Measurements from ENCODE around the gene SLC35D2. TPM values are rescaled to one million over a fixed set of nuclear protein-coding genes. Genes with fewer than 3 reads are reported as not detected.
A peak's percentile ranks its signal among the peaks of the same experiment; 100 is the strongest.

The SLC35D2 gene
- total RNA-seq (28.2 and 34.7 TPM in 2 replicates), polyA plus RNA-seq (26.2 and 27.2 TPM in 2 replicates), polyA minus RNA-seq (ENCODE audit: low replicate concordance) (2.2 and 5.1 TPM in 2 replicates)
- 23.9 and 25.0 TPM in 2 replicates for polyA plus RNA-seq (2012)

GRCh38 chr9:96383165-96383942, at the start of gene SLC35D2:
TSS of gene SLC35D2 (minus strand) at chr9:96383711. CDS start at chr9:96383634, 77 bp downstream.
- peak; percentile 54 to 60 for DNase-seq (ENCODE audit: low read depth in 2 of 2)
- no peak for TF ChIP-seq CTCF (conservative IDR thresholded peaks at IDR 0.05 in 1 of 2, IDR thresholded peaks at IDR 0.05 in 1 of 2; ENCODE audit: low read depth in 1 of 2, low read length in 2 of 2)
- no peak for TF ChIP-seq EZH2 (IDR thresholded peaks at IDR 0.05; ENCODE audit: low read length, missing control alignments)

GRCh38 chr9:96430377-96430776, 46.9 kb upstream of the SLC35D2 start:
- TF ChIP-seq EZH2 (IDR thresholded peaks at IDR 0.05; ENCODE audit: low read length, missing control alignments): no peak
- no peak for TF ChIP-seq CTCF (conservative IDR thresholded peaks at IDR 0.05 in 1 of 2, IDR thresholded peaks at IDR 0.05 in 1 of 2; ENCODE audit: low read depth in 1 of 2, low read length in 2 of 2)
- no peak for DNase-seq (ENCODE audit: low read depth in 2 of 2)
- no peak overlapping the region for H3K27ac ChIP-seq (ENCODE audit: insufficient read depth, low read length)
- H2AFZ ChIP-seq (ENCODE audit: low read length): no peak overlapping the region
- no peak overlapping the region for H3K4me2 ChIP-seq (ENCODE audit: extremely low read depth, insufficient read depth, low read length)
- no peaks in the 10 kb centered on the region for H3K4me1 ChIP-seq (ENCODE audit: control insufficient read depth, extremely low read depth, insufficient read depth, low read length)
- H3K9me3 ChIP-seq (ENCODE audit: control insufficient read depth, insufficient read depth, low read depth, low read length): no peaks in the 10 kb centered on the region
- H3K9ac ChIP-seq (ENCODE audit: insufficient read depth, low read length): no peak overlapping the region
- no peaks in the 10 kb centered on the region for H4K20me1 ChIP-seq (ENCODE audit: control insufficient read depth, extremely low read depth, insufficient read depth, low read length)
- H3K27me3 ChIP-seq (ENCODE audit: control insufficient read depth, insufficient read depth, low read length): no peaks in the 10 kb centered on the region
- no peak overlapping the region for H3K4me3 ChIP-seq (replicated peaks in 1 of 4; ENCODE audit: control extremely low read depth in 1 of 4, insufficient read depth in 1 of 4, low read depth in 3 of 4, low read length in 4 of 4)
- H3K79me2 ChIP-seq (ENCODE audit: control insufficient read depth, insufficient read depth, low read length): no peaks in the 10 kb centered on the region
- no peaks in the 10 kb centered on the region for H3K36me3 ChIP-seq (ENCODE audit: control insufficient read depth, insufficient read depth, low read length)

More at GRCh38 chr9:96383165-96383942, at the start of gene SLC35D2:
- Histone ChIP-seq H3K36me3 (ENCODE audit: control insufficient read depth, insufficient read depth, low read length) (no peaks in the 10 kb centered on the region), H2AFZ (ENCODE audit: low read length) (peak within 1 kb of the TSS; percentile 79), H3K4me1 (ENCODE audit: control insufficient read depth, extremely low read depth, insufficient read depth, low read length) (no peaks in the 10 kb centered on the region), H3K27ac (ENCODE audit: insufficient read depth, low read length) (peak within 1 kb of the TSS; percentile 56), H3K4me2 (ENCODE audit: extremely low read depth, insufficient read depth, low read length) (peak within 1 kb of the TSS; percentile 91), H3K9me3 (ENCODE audit: control insufficient read depth, insufficient read depth, low read depth, low read length) (no peaks in the 10 kb centered on the region), H3K27me3 (ENCODE audit: control insufficient read depth, insufficient read depth, low read length) (no peaks in the 10 kb centered on the region), H3K4me3 (replicated peaks in 1 of 4; ENCODE audit: control extremely low read depth in 1 of 4, insufficient read depth in 1 of 4, low read depth in 3 of 4, low read length in 4 of 4) (peak within 1 kb of the TSS; percentile 64 to 83 (median 74)), H3K79me2 (ENCODE audit: control insufficient read depth, insufficient read depth, low read length) (peaks cover 6% of the 10 kb centered on the region), H4K20me1 (ENCODE audit: control insufficient read depth, extremely low read depth, insufficient read depth, low read length) (no peaks in the 10 kb centered on the region), H3K9ac (ENCODE audit: insufficient read depth, low read length) (peak within 1 kb of the TSS; percentile 52)

GRCh38 chr9:96429732-96430131, 46.2 kb upstream of the SLC35D2 start:
- H3K4me1 ChIP-seq (ENCODE audit: control insufficient read depth, extremely low read depth, insufficient read depth, low read length): no peaks in the 10 kb centered on the region
- no peak overlapping the region for H3K27ac ChIP-seq (ENCODE audit: insufficient read depth, low read length)
- H3K4me3 ChIP-seq (replicated peaks in 1 of 4; ENCODE audit: control extremely low read depth in 1 of 4, insufficient read depth in 1 of 4, low read depth in 3 of 4, low read length in 4 of 4): no peak overlapping the region
- H3K9ac ChIP-seq (ENCODE audit: insufficient read depth, low read length): no peak overlapping the region
- TF ChIP-seq CTCF (conservative IDR thresholded peaks at IDR 0.05 in 1 of 2, IDR thresholded peaks at IDR 0.05 in 1 of 2; ENCODE audit: low read depth in 1 of 2, low read length in 2 of 2) (no peak), EZH2 (IDR thresholded peaks at IDR 0.05; ENCODE audit: low read length, missing control alignments) (no peak)
- H3K9me3 ChIP-seq (ENCODE audit: control insufficient read depth, insufficient read depth, low read depth, low read length): no peaks in the 10 kb centered on the region
- H2AFZ ChIP-seq (ENCODE audit: low read length): no peak overlapping the region
- no peak overlapping the region for H3K4me2 ChIP-seq (ENCODE audit: extremely low read depth, insufficient read depth, low read length)
- H4K20me1 ChIP-seq (ENCODE audit: control insufficient read depth, extremely low read depth, insufficient read depth, low read length): no peaks in the 10 kb centered on the region
- no peaks in the 10 kb centered on the region for H3K36me3 ChIP-seq (ENCODE audit: control insufficient read depth, insufficient read depth, low read length)
- H3K27me3 ChIP-seq (ENCODE audit: control insufficient read depth, insufficient read depth, low read length): no peaks in the 10 kb centered on the region
- no peak for DNase-seq (ENCODE audit: low read depth in 2 of 2)
- no peaks in the 10 kb centered on the region for H3K79me2 ChIP-seq (ENCODE audit: control insufficient read depth, insufficient read depth, low read length)
